Neural progenitor cell (in vitro differentiated cells): ENCODE measurements around the gene CAPRIN2.

Experiments used
- CTCF ChIP-seq: fragments of 200-600 bp; sonication (generic); IDR thresholded peaks from 2 replicates; pipeline ENCODE4 v1.5.1; 2017; ENCODE audit warnings: antibody characterized with exemption, mild to moderate bottlenecking
- EZH2 ChIP-seq: fragments of 200-600 bp; sonication (generic); IDR thresholded peaks from 2 replicates; pipeline ENCODE4 v1.6.1; 2017; ENCODE audit warnings: antibody characterized with exemption, mild to moderate bottlenecking, moderate library complexity

GRCh38 chr12:30782316-30783173 is 27.8 kb upstream of the CAPRIN2 start:
- TF ChIP-seq EZH2 (no peak), CTCF (no peak)
